Nephron progenitor cell (in vitro differentiated cells): ENCODE data around the gene TBX10.

Experiments
- DNase-seq: peaks from one replicate; pipeline ENCODE4 v3.0.0; 2021
- H3K27ac Mint-ChIP-seq: 2 replicates; pipeline ENCODE4 v1.8.0; 2021; ENCODE audit warnings: mild to moderate bottlenecking, moderate library complexity, mixed read lengths
- H3K27me3 Mint-ChIP-seq: 2 replicates; pipeline ENCODE4 v1.8.0; 2021; ENCODE audit warnings: mild to moderate bottlenecking, low read depth, mixed read lengths; ENCODE audit not compliant: poor library complexity
- H3K36me3 Mint-ChIP-seq: 2 replicates; pipeline ENCODE4 v1.8.0; 2021; ENCODE audit warnings: low read depth, mixed read lengths
- H3K4me1 Mint-ChIP-seq: 2 replicates; pipeline ENCODE4 v1.8.0; 2021; ENCODE audit warnings: mixed read lengths
- H3K4me3 Mint-ChIP-seq: 2 replicates; pipeline ENCODE4 v1.8.0; 2021; ENCODE audit warnings: mild to moderate bottlenecking, moderate library complexity, mixed read lengths
- H3K9me3 Mint-ChIP-seq: 2 replicates; pipeline ENCODE4 v1.8.0; 2021; ENCODE audit warnings: mild to moderate bottlenecking, moderate library complexity, mixed read lengths
- TF ChIP-seq, protein P1 (sequence below): fragments of 200-600 bp; sonication (generic); IDR thresholded peaks from 2 replicates; pipeline ENCODE4 v1.5.0; 2021; ENCODE audit warnings: antibody characterized with exemption

The TBX10 gene

DNA sequence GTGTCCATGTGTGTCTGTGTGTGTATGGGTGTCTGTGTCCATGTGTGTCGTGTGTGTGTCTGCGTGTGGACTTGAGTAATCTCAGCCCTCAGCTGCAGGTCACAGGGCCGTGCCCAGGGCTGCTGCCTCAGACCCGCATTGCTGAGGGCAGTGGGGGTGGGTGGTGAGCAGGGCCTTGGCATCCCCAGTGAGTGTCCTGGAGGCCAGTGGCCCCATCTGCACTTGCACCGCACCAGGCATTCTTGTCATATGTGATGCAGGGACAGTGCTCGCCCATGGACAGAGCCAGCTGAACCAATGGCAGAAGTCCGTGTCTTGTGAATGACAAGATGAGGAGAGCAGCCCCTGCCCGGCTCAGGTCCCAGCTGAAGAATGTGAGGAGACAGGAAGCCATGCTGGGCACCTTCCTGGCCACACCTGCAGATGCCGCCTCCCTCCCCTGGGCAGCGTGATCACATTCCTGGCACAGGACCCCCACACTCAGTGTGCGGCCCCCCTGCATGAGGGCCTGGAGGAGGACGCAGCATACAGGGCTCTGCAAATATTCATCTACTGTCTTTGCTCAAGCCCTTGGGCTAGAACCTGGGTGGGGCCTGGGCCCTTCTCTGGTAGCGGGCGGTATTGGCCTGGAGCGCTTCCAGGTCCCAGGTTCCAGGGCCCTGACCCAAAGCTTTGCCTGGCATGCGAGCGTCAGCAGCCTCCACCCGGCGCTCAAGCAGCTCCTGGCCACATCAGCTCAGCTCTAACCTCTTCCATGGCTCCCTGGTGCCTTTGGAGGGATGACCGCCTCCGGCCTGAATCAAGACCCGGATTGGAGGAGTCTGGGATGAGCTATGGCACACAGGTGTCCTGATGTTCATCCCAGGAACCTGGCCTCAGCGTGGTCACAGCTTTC, 31.0 kb upstream of the TBX10 start:
- Mint-ChIP-seq H3K36me3 (no peaks in the 10 kb centered on the region), H3K4me1 (no peaks in the 10 kb centered on the region), H3K4me3 (no peak overlapping the region), H3K27ac (no peak overlapping the region), H3K27me3 (peaks cover 11% of the 10 kb centered on the region), H3K9me3 (peaks cover 3% of the 10 kb centered on the region)
- DNase-seq = no peak
- TF ChIP-seq, protein P1, sequence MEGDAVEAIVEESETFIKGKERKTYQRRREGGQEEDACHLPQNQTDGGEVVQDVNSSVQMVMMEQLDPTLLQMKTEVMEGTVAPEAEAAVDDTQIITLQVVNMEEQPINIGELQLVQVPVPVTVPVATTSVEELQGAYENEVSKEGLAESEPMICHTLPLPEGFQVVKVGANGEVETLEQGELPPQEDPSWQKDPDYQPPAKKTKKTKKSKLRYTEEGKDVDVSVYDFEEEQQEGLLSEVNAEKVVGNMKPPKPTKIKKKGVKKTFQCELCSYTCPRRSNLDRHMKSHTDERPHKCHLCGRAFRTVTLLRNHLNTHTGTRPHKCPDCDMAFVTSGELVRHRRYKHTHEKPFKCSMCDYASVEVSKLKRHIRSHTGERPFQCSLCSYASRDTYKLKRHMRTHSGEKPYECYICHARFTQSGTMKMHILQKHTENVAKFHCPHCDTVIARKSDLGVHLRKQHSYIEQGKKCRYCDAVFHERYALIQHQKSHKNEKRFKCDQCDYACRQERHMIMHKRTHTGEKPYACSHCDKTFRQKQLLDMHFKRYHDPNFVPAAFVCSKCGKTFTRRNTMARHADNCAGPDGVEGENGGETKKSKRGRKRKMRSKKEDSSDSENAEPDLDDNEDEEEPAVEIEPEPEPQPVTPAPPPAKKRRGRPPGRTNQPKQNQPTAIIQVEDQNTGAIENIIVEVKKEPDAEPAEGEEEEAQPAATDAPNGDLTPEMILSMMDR = no peak

DNA sequence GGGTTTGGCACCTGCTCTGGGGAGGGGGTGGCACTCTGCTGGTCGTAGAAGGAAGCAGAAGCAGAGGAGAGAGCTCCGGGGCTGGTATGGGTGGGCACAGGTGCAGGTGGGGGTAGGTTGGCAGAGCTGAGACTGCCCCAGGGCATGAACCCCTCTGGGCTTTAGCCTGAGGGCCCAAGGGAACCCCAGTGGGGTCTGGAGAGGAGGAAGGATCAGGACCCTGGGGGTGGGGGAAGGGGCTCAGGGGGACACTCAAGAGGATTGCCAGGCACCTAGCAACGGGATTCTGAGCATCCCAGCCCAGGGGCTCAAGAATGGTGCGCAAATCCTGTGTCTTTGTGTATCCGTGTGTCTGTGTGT, 28.6 kb upstream of the TBX10 start:
- no peaks in the 10 kb centered on the region for H3K4me1 Mint-ChIP-seq
- TF ChIP-seq, protein P1 = no peak
- H3K36me3 Mint-ChIP-seq = no peaks in the 10 kb centered on the region
- no peaks in the 10 kb centered on the region for H3K27me3 Mint-ChIP-seq
- H3K4me3 Mint-ChIP-seq = no peak overlapping the region
- no peak for DNase-seq
- no peak overlapping the region for H3K27ac Mint-ChIP-seq
- H3K9me3 Mint-ChIP-seq = no peaks in the 10 kb centered on the region

DNA sequence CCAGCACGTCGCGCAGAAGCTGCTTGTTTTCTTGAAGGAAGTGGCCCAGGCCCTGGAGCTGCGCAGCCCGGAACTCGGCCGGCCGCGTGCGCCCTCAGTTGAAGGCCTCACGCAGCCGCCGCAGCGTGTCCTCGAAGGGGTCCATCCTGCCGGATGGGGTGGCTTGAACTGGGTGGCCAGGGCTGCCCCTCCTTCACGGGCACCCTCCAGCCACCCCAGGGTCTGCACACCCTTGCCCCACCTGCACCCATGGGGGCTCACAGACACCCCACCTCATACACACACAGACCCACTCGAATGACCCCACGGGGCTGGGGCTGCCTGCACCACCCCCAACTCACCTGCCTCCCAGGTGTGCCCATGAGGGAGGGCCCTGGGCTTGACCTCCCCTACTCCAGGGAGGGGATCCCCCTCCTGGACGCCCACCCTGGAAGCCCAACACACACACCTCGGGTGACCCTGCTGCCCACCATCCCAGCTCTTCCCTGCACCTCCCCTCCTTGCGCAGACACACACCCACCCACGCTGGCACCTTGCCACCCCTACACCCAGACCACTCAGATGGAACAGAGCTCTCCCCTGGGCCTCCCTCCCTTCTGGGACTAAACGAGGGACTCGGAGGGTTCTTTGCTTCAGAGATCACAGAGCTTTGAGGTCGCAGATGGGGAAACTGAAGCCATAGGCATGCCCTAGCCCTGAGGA, 28.1 kb upstream of the TBX10 start:
- H3K27me3 Mint-ChIP-seq = peaks cover 2% of the 10 kb centered on the region
- no peaks in the 10 kb centered on the region for H3K36me3 Mint-ChIP-seq
- no peaks in the 10 kb centered on the region for H3K9me3 Mint-ChIP-seq
- no peak overlapping the region for H3K27ac Mint-ChIP-seq
- peaks cover under 1% of the 10 kb centered on the region for H3K4me1 Mint-ChIP-seq
- TF ChIP-seq, protein P1 = no peak
- H3K4me3 Mint-ChIP-seq = no peak overlapping the region
- DNase-seq = no peak

DNA sequence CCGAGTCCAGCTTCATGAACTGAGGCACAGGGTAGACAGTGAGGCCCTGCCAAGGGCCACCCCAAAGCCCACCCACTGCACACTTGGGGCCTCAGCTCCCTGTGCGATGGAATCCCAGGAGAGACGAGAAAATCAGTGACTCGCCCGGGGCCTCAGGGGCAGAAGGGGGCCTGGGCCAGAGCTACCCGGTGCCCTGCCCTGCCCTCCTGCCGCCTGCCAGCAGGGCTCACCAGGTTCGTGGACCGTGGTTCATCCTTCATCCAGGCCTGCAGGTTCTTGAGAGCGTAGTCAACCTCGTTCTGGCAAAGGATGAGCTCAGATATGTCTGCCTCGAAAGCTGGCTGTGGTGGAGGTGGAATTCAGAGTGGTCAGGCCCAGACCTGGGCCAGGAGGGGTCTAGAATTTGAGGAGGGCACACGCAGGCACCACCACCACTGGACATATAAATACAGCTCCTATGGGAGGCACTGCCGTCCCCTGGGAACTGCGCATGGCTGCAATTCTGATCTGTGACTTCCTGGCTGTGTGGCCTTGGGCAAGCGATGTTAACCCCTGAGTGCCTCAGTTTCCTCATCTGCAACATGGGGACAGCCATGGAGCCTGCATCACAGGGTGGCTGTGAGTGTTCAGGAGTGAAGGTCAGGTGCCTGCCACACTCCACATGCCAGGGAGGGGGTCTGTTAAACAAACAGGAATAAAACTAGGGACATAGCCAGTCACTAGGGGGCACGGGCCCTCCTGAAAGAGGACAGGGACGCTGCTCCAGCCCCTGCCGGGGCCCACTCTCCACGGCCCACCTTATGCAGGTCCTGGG, 27.3 kb upstream of the TBX10 start:
- peaks cover 4% of the 10 kb centered on the region for H3K4me1 Mint-ChIP-seq
- H3K9me3 Mint-ChIP-seq = no peaks in the 10 kb centered on the region
- H3K4me3 Mint-ChIP-seq = no peak overlapping the region
- TF ChIP-seq, protein P1 = no peak
- H3K36me3 Mint-ChIP-seq = no peaks in the 10 kb centered on the region
- no peak for DNase-seq
- H3K27ac Mint-ChIP-seq = no peak overlapping the region
- peaks cover 6% of the 10 kb centered on the region for H3K27me3 Mint-ChIP-seq

DNA sequence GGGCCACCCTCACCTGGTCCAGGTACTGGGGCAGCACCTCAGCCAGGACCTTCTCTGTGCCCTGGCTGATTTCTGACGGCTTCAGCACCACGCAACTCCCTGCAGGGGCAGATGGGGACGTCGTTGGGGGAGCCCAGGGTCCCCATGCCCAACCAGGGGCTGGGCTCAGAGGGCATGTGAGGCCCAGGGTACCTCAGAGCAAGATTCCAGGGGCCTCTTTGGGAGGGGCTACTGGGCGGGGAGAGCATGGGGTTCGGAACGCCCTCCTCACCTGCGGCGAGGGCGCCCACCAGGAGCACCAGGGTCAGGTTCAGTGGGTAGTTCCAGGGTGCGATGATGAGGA, 26.7 kb upstream of the TBX10 start:
- Mint-ChIP-seq H3K9me3 (no peaks in the 10 kb centered on the region), H3K27me3 (peaks cover 6% of the 10 kb centered on the region), H3K4me3 (no peak overlapping the region), H3K4me1 (peaks cover 4% of the 10 kb centered on the region), H3K27ac (no peak overlapping the region), H3K36me3 (no peaks in the 10 kb centered on the region)
- DNase-seq = no peak
- TF ChIP-seq, protein P1 = no peak
